H1 (cell line): ENCODE results near the gene TMEM183A. TPM values are rescaled to one million over a fixed set of nuclear protein-coding genes. Genes with fewer than 3 reads are reported as not detected.

Experiments used
- CTCF ChIA-PET: fragments of 300-600 bp; sonication (Branson Sonifier 250); formaldehyde crosslinking; loops from one replicate; lab custom pipeline; 2021; ENCODE audit not compliant: partially characterized antibody; lab: Charles Lee
- POLR2A ChIA-PET: fragments of 300-600 bp; sonication (Branson Sonifier 250); formaldehyde crosslinking; loops from one replicate; lab custom pipeline; 2021; ENCODE audit warnings: inconsistent platforms; ENCODE audit not compliant: partially characterized antibody; lab: Charles Lee
- DNase-seq, 2 experiments: peaks; one replicate each; pipeline versions ENCODE4 v3.0.0 to v3.0.0-alpha.2; 2010 to 2022; ENCODE audit warnings: low spot score in 2 of 2, low read depth in 1 of 2, mixed read lengths in 1 of 2
- FAIRE-seq: peaks from 2 replicates; lab custom pipeline; 2011; peaks lifted over from hg19 to GRCh38; lab: Jason Lieb, UNC
- H2AFZ ChIP-seq: 2 replicates; pipeline ENCODE4 v1.8.1; 2012; ENCODE audit warnings: low read length, inconsistent platforms
- H2AK5ac ChIP-seq: 2 replicates; pipeline ENCODE4 v1.6.1; 2013; ENCODE audit warnings: low read depth, low read length
- H2BK120ac ChIP-seq: replicated peaks from 2 replicates; pipeline ENCODE3; 2013; ENCODE audit warnings: low read depth, low read length, inconsistent platforms
- H2BK12ac ChIP-seq: 2 replicates; pipeline ENCODE4 v1.6.1; 2013; ENCODE audit warnings: low read depth, low read length
- H2BK15ac ChIP-seq: 2 replicates; pipeline ENCODE4 v1.6.1; 2013; ENCODE audit warnings: low read length
- H2BK20ac ChIP-seq: 2 replicates; pipeline ENCODE4 v1.6.1; 2013; ENCODE audit warnings: low read length
- H2BK5ac ChIP-seq: 2 replicates; pipeline ENCODE4 v1.6.1; 2013; ENCODE audit warnings: low read depth, low read length
- H3K14ac ChIP-seq: 2 replicates; pipeline ENCODE4 v1.6.1; 2013; ENCODE audit warnings: inconsistent platforms; ENCODE audit not compliant: insufficient read length
- H3K18ac ChIP-seq: 2 replicates; pipeline ENCODE4 v1.6.1; 2013; ENCODE audit warnings: low read length; ENCODE audit errors: extremely low read depth
- H3K23ac ChIP-seq: 2 replicates; pipeline ENCODE4 v1.6.1; 2013; ENCODE audit warnings: inconsistent platforms; ENCODE audit not compliant: insufficient read length
- H3K23me2 ChIP-seq: 2 replicates; pipeline ENCODE4 v1.6.1; 2013; ENCODE audit warnings: low read depth, low read length
- H3K27ac ChIP-seq: 2 replicates; pipeline ENCODE4 v1.6.1; 2011; ENCODE audit warnings: low read depth, low read length, inconsistent platforms
- H3K27me3 ChIP-seq, 4 experiments: replicated peaks in 1 of 4; 1 replicate in 1 of 4; 2 replicates in 3 of 4; pipeline versions ENCODE4 v1.6.1 to v1.8.1; 2011 to 2013; ENCODE audit warnings: low read length in 3 of 4, mild to moderate bottlenecking in 3 of 4, inconsistent platforms in 2 of 4, mixed read lengths in 2 of 4, moderate library complexity in 1 of 4; ENCODE audit not compliant: control insufficient read depth in 3 of 4, insufficient read depth in 3 of 4; ENCODE audit errors: extremely low read depth in 1 of 4
- H3K36me3 ChIP-seq, 4 experiments: 2 replicates each; pipeline versions ENCODE4 v1.6.1 to v1.8.1; 2011 to 2013; ENCODE audit warnings: mild to moderate bottlenecking in 4 of 4, low read length in 3 of 4, moderate library complexity in 2 of 4, control low read depth in 1 of 4, inconsistent platforms in 1 of 4; ENCODE audit not compliant: insufficient read depth in 4 of 4, control insufficient read depth in 2 of 4
- H3K4ac ChIP-seq: replicated peaks from 2 replicates; pipeline ENCODE3; 2013; ENCODE audit warnings: low read length, low read depth, mixed read lengths, inconsistent platforms; ENCODE audit not compliant: insufficient read length
- H3K4me1 ChIP-seq, 4 experiments: replicated peaks in 1 of 4; 1 replicate in 1 of 4; 2 replicates in 3 of 4; pipeline versions ENCODE4 v1.6.1 to v1.8.1; 2011 to 2013; ENCODE audit warnings: low read length in 3 of 4, inconsistent platforms in 2 of 4, mixed read lengths in 1 of 4; ENCODE audit not compliant: insufficient read depth in 4 of 4, control insufficient read depth in 3 of 4
- H3K4me2 ChIP-seq, 2 experiments: 2 replicates each; pipeline versions ENCODE4 v1.6.1 to v1.8.1; 2011 to 2013; ENCODE audit warnings: low read depth in 2 of 2, low read length in 2 of 2, control low read depth in 1 of 2, inconsistent platforms in 1 of 2, mild to moderate bottlenecking in 1 of 2; ENCODE audit not compliant: insufficient read depth in 1 of 2
- H3K4me3 ChIP-seq, 4 experiments: fragments of 200-600, 300-600 bp in 1 of 4; sonication (generic), shearing (Covaris generic), sonication (Bioruptor Twin) in 1 of 4; 2 replicates each; pipeline versions ENCODE4 v1.5.1 to v1.8.1; 2011 to 2016; ENCODE audit warnings: low read length in 4 of 4, low read depth in 3 of 4, control low read depth in 2 of 4, inconsistent platforms in 2 of 4, mild to moderate bottlenecking in 2 of 4, mixed read lengths in 1 of 4, moderate library complexity in 1 of 4; ENCODE audit not compliant: insufficient read depth in 2 of 4; ENCODE audit errors: extremely low read depth in 1 of 4
- H3K56ac ChIP-seq: replicated peaks from 2 replicates; pipeline ENCODE3; 2013; ENCODE audit warnings: low read depth, mild to moderate bottlenecking, mixed read lengths, low read length, inconsistent platforms; ENCODE audit not compliant: insufficient read length
- H3K79me1 ChIP-seq: 2 replicates; pipeline ENCODE4 v1.6.1; 2013; ENCODE audit warnings: low read depth, low read length, control low read depth
- H3K79me2 ChIP-seq, 2 experiments: 2 replicates each; pipeline versions ENCODE4 v1.6.1 to v1.8.1; 2012 to 2013; ENCODE audit warnings: low read length in 2 of 2, mild to moderate bottlenecking in 2 of 2, inconsistent platforms in 1 of 2; ENCODE audit not compliant: insufficient read depth in 2 of 2, control insufficient read depth in 1 of 2
- H3K9ac ChIP-seq, 4 experiments: replicated peaks in 1 of 4; 1 replicate in 1 of 4; 2 replicates in 3 of 4; pipeline versions ENCODE4 v1.6.1 to v1.8.1; 2011 to 2013; ENCODE audit warnings: low read depth in 3 of 4, low read length in 3 of 4, control low read depth in 2 of 4, mild to moderate bottlenecking in 2 of 4, moderate library complexity in 2 of 4, inconsistent platforms in 1 of 4; ENCODE audit errors: extremely low read depth in 1 of 4
- H3K9me3 ChIP-seq, 2 experiments: 2 replicates each; pipeline versions ENCODE4 v1.6.1 to v1.8.1; 2012 to 2013; ENCODE audit warnings: mild to moderate bottlenecking in 2 of 2, moderate library complexity in 2 of 2, control low read depth in 1 of 2, inconsistent platforms in 1 of 2, low read depth in 1 of 2, low read length in 1 of 2, mixed read lengths in 1 of 2; ENCODE audit not compliant: insufficient read depth in 2 of 2
- H4K20me1 ChIP-seq, 2 experiments: replicated peaks in 1 of 2; 2 replicates each; pipeline versions ENCODE3 to v1.8.1; 2011 to 2013; ENCODE audit warnings: inconsistent platforms in 2 of 2, low read length in 2 of 2, mild to moderate bottlenecking in 1 of 2; ENCODE audit not compliant: insufficient read depth in 2 of 2, control insufficient read depth in 1 of 2
- H4K5ac ChIP-seq: 2 replicates; pipeline ENCODE4 v1.6.1; 2013; ENCODE audit warnings: low read length, low read depth, mixed read lengths, inconsistent platforms; ENCODE audit not compliant: insufficient read length
- H4K8ac ChIP-seq: 2 replicates; pipeline ENCODE4 v1.8.0; 2013; ENCODE audit warnings: mild to moderate bottlenecking, moderate library complexity, low read length, inconsistent platforms; ENCODE audit not compliant: insufficient read depth; ENCODE audit errors: extremely low read depth
- H4K91ac ChIP-seq: replicated peaks from 2 replicates; pipeline ENCODE3; 2013; ENCODE audit warnings: low read length, mixed read lengths, inconsistent platforms; ENCODE audit not compliant: insufficient read length
- ASH2L ChIP-seq: fragments of 200-600, 300-600 bp; sonication (generic); IDR thresholded peaks from one replicate; pipeline ENCODE4 v1.7.1; 2017; ENCODE audit warnings: low read length
- ATF3 ChIP-seq: IDR thresholded peaks from 2 replicates; pipeline ENCODE4 v1.6.1; 2011; ENCODE audit warnings: low read depth, mild to moderate bottlenecking, low read length; ENCODE audit not compliant: insufficient read depth
- CBX8 ChIP-seq: fragments of 300-800, 300-1000 bp; sonication (generic); IDR thresholded peaks from 2 replicates; pipeline ENCODE4 v1.7.1; 2016; ENCODE audit warnings: low read depth, low read length, borderline replicate concordance
- CEBPB ChIP-seq: IDR thresholded peaks from 2 replicates; pipeline ENCODE4 v1.6.1; 2012; ENCODE audit warnings: low read depth, low read length
- CREB1 ChIP-seq: IDR thresholded peaks from 2 replicates; pipeline ENCODE4 v1.6.1; 2012; ENCODE audit warnings: inconsistent platforms
- EGR1 ChIP-seq: IDR thresholded peaks from 2 replicates; pipeline ENCODE4 v1.6.1; 2011; ENCODE audit warnings: low read depth, low read length, borderline replicate concordance
- EZH2 ChIP-seq: fragments of 200-600 bp; sonication (generic); IDR thresholded peaks from 2 replicates; pipeline ENCODE4 v1.7.1; 2012; ENCODE audit warnings: low read depth, mild to moderate bottlenecking, moderate library complexity, low read length, inconsistent platforms; ENCODE audit not compliant: severe bottlenecking
- FOSL1 ChIP-seq: IDR thresholded peaks from 2 replicates; pipeline ENCODE4 v1.6.1; 2011; ENCODE audit warnings: mild to moderate bottlenecking, low read depth, low read length, moderate library complexity; ENCODE audit not compliant: insufficient read depth
- GABPA ChIP-seq: IDR thresholded peaks from 2 replicates; pipeline ENCODE4 v1.6.1; 2011; ENCODE audit warnings: mild to moderate bottlenecking, low read length, moderate library complexity, borderline replicate concordance; ENCODE audit not compliant: insufficient read depth
- HDAC2 ChIP-seq, 2 experiments: fragments of 300-600 bp in 1 of 2; sonication (generic) in 1 of 2; IDR thresholded peaks; 2 replicates each; pipeline ENCODE4 v1.6.1; 2011 to 2012; ENCODE audit warnings: low read depth in 2 of 2, low read length in 2 of 2, mild to moderate bottlenecking in 2 of 2, moderate library complexity in 2 of 2, borderline replicate concordance in 1 of 2, inconsistent platforms in 1 of 2
- NANOG ChIP-seq: IDR thresholded peaks from 2 replicates; pipeline ENCODE4 v1.6.1; 2011; ENCODE audit warnings: low read length, low read depth, mild to moderate bottlenecking, inconsistent platforms; ENCODE audit not compliant: insufficient read depth, poor library complexity, severe bottlenecking
- POU5F1 ChIP-seq: IDR thresholded peaks from 2 replicates; pipeline ENCODE4 v1.6.1; 2011; ENCODE audit warnings: low read depth, mild to moderate bottlenecking, low read length, moderate library complexity
- SIRT6 ChIP-seq: IDR thresholded peaks from one replicate; pipeline ENCODE4 v1.7.1; 2012; ENCODE audit warnings: low read length, inconsistent platforms
- SP2 ChIP-seq: IDR thresholded peaks from 2 replicates; pipeline ENCODE4 v1.6.1; 2012; ENCODE audit warnings: mild to moderate bottlenecking, low read length, inconsistent platforms
- WGBS, 2 experiments: shearing (Covaris generic) in 1 of 2; methylation state at CpG; one replicate each; pipeline versions ENCODE4 v1.1.6 to v1.1.7; 2013 to 2015; ENCODE audit warnings: low lambda C conversion rate in 2 of 2, mixed read lengths in 2 of 2, inconsistent platforms in 1 of 2, low coverage in 1 of 2, missing lambda C conversion rate in 1 of 2; ENCODE audit not compliant: insufficient replicate concordance in 2 of 2, insufficient coverage in 1 of 2, insufficient read length in 1 of 2; ENCODE audit errors: extremely low coverage in 1 of 2, missing lambda C conversion rate in 1 of 2; 5-methylcytosine and 5-hydroxymethylcytosine counted together
- polyA plus RNA-seq, 7 experiments: library from polyadenylated mRNA; depleted of rRNA in 3 of 7; stranded (reverse) in 5 of 7; unstranded in 2 of 7; fragments of >200 nt in 5 of 7; fragments of 200-250 nt in 2 of 7; gene quantifications; 1 replicate in 5 of 7; 2 replicates in 1 of 7; 4 replicates in 1 of 7; pipeline versions ENCODE4 v1.2.1 to v1.2.3, GENCODE V29; 2011 to 2013; ENCODE audit warnings: missing spikeins in 2 of 7, mixed read lengths in 2 of 7
- total RNA-seq: library from RNA; stranded (reverse); fragmentation: NEBNext Ultra II Directional; extraction: Animal tissue kit (Norgen Biotek cat#: 25700); gene quantifications from 2 replicates; pipeline ENCODE4 v1.2.1, GENCODE V29; 2021

TMEM183A gene
- total and polyA plus RNA-seq, 2 of the 8 experiments (the other 6 are each of a cell fraction or from before 2014, with no cell fraction given): 107 to 173 TPM

GRCh38 chr1:202979459-202979858 is 27.7 kb upstream of the TMEM183A start:
- H2BK120ac ChIP-seq: no peak overlapping the region
- FAIRE-seq: no peak
- TF ChIP-seq SIRT6 (no peak), GABPA (no peak), ASH2L (no peak), CEBPB (no peak), ATF3 (no peak), NANOG (no peak), POU5F1 (no peak), SP2 (no peak), HDAC2 (IDR thresholded peaks at IDR 0.05; ENCODE audit: borderline replicate concordance in 1 of 2, low read depth in 2 of 2, low read length in 2 of 2) (no peak), CREB1 (no peak), CBX8 (no peak), FOSL1 (no peak), EGR1 (no peak), EZH2 (no peak)

More at GRCh38 chr1:202979459-202979858, 27.7 kb upstream of the TMEM183A start:
- DNase-seq: no peak
- Histone ChIP-seq H3K18ac (no peak overlapping the region), H3K4me3 (no peak overlapping the region), H2AFZ (no peak overlapping the region), H3K23me2 (no peaks in the 10 kb centered on the region), H3K56ac (no peak overlapping the region), H4K5ac (no peak overlapping the region), H2BK12ac (no peak overlapping the region), H2AK5ac (no peak overlapping the region), H4K8ac (no peak overlapping the region), H4K91ac (no peak overlapping the region), H2BK20ac (no peak overlapping the region), H3K9me3 (no peaks in the 10 kb centered on the region), H3K36me3 (no peaks in the 10 kb centered on the region), H3K23ac (no peak overlapping the region), H3K4me2 (no peak overlapping the region), H3K27me3 (no peaks in the 10 kb centered on the region), H3K79me2 (no peaks in the 10 kb centered on the region), H3K4me1 (no peaks in the 10 kb centered on the region; a peak in 1 of 7 replicates), H3K27ac (no peak overlapping the region), H3K79me1 (no peaks in the 10 kb centered on the region), H4K20me1 (no peaks in the 10 kb centered on the region), H3K14ac (no peak overlapping the region), H2BK5ac (no peak overlapping the region), H3K4ac (no peak overlapping the region), H2BK15ac (no peak overlapping the region), H3K9ac (no peak overlapping the region)
- ChIA-PET POLR2A (interaction anchor here (0.8 to 1.1 kb wide), 2 partner anchors 13 to 28 kb away, joined by 3 to 4 read pairs; partner anchors contain the start of gene TMEM183A), CTCF (interaction anchor here (0.9 to 1.3 kb wide), 3 partner anchors 9 to 20 kb away, joined by 3 to 7 read pairs (median 3); no protein-coding TSS in a partner anchor)
- WGBS, 2 experiments: 92% methylated on average over 2 of the region's 2 CpGs; no CpG with 5 or more reads in 1 of the 2 experiments
